Pancreas (tissue), 10 donors: Measurements from ENCODE around the gene IGF2. TPM values are rescaled to one million over a fixed set of nuclear protein-coding genes. Genes with fewer than 3 reads are reported as not detected.

ENCODE experiments used
- ATAC-seq, 4 donors: fragments of 200-7000 bp; cut with Tn5 transposase; one replicate each; pipeline versions ENCODE4 v1.8.0 to v1.9.1; 2020; ENCODE audit warnings: mild to moderate bottlenecking in 4 of 4, moderate library complexity in 4 of 4
- DNase-seq, 6 donors: peaks; one replicate each; pipeline ENCODE4 v3.0.0-alpha.2; 2020
- FAIRE-seq: peaks from 2 replicates; lab custom pipeline; 2012; peaks lifted over from hg19 to GRCh38; lab: Jason Lieb, UNC
- H3K27ac ChIP-seq, 4 donors: fragments of 200-600 bp; sonication (generic); 1 replicate in 3 of 4; 2 replicates in 1 of 4; pipeline versions ENCODE4 v1.5.0 to v1.8.0; 2020
- H3K27me3 ChIP-seq, 4 donors: fragments of 200-600 bp; one replicate each; pipeline ENCODE4 v1.8.0; 2021
- H3K36me3 ChIP-seq, 3 donors: fragments of 200-600 bp; sonication (generic) in 1 of 3; one replicate each; pipeline versions ENCODE4 v1.5.0 to v1.8.0; 2020 to 2021
- H3K4me1 ChIP-seq, 3 donors: fragments of 200-600 bp; one replicate each; pipeline ENCODE4 v1.8.0; 2021
- H3K4me3 ChIP-seq, 4 donors: fragments of 200-600 bp; sonication (generic) in 2 of 4; one replicate each; pipeline versions ENCODE4 v1.5.0 to v1.8.0; 2020 to 2021
- H3K9me3 ChIP-seq, 4 donors: fragments of 200-600 bp; one replicate each; pipeline ENCODE4 v1.8.0; 2021
- CTCF ChIP-seq, 4 donors: fragments of 200-600 bp; sonication (generic) in 3 of 4; IDR thresholded peaks; one replicate each; pipeline versions ENCODE4 v1.5.0 to v1.8.0; 2021; ENCODE audit warnings: antibody characterized with exemption in 4 of 4
- WGBS, 2 donors: extraction: QIAGEN DNeasy Blood & Tissue Kit; methylation state at CpG; one replicate each; pipeline ENCODE4 v1.1.7; 2013; 5-methylcytosine and 5-hydroxymethylcytosine counted together
- intact Hi-C, 3 donors: fragments of 100-400 bp; cut with DNase I; formaldehyde crosslinking; loops; one replicate each; pipeline versions ENCODE4 v1.11.1 to v1.14.2; 2022
- polyA plus RNA-seq, 2 donors: library from polyadenylated mRNA; stranded (reverse); fragments of 200-250 nt; gene quantifications; one replicate each; pipeline ENCODE4 v1.2.3, GENCODE V29; 2013
- total RNA-seq, 6 donors: library from RNA; stranded (reverse); fragmentation: NEBNext Ultra II Directional in 4 of 6; extraction: Animal tissue kit (Norgen Biotek cat#: 25700) in 4 of 6; gene quantifications; one replicate each; pipeline versions ENCODE4 v1.2.1 to v1.2.4, GENCODE V29; 2021 to 2023
- donor health status: healthy with polysubstance abuse.
- donor health status: DM: no; HTN: no; CAD: no; lungs with moderate emphysema.
- donor health status: DM: no; HTN: no; CAD: no.
- donor health status: control.
- donor health status: control.
- donor health status: Bipolar disorder and iron deficiency.
- donor health status: DM: yes; HTN: yes; CAD: no.
- donor health status: DM: no; HTN: no; CAD: no.
- donor health status: DM: no; HTN: no; CAD: no.
- donor health status: DM: yes; HTN: yes; CAD: no.

Gene IGF2
- total and polyA plus RNA-seq, 8 donors: 6.0 to 99.9 (median 21.5) TPM

GRCh38 chr11:2159536-2160413, 20.6 kb upstream of the IGF2 start:
- Histone ChIP-seq H3K27me3 (no peaks in the 10 kb centered on the region), H3K27ac (no peak overlapping the region), H3K4me1 (no peaks in the 10 kb centered on the region), H3K9me3 (no peaks in the 10 kb centered on the region), H3K4me3 (no peak overlapping the region), H3K36me3 (no peaks in the 10 kb centered on the region)
- FAIRE-seq (no peak), ATAC-seq (no peak), DNase-seq (no peak)
- intact Hi-C loops: loop anchor here in 2 of 3 donors (5.0 to 10.0 kb wide), 3 partner anchors 467 to 507 kb away; no protein-coding TSS in a partner anchor
- TF ChIP-seq CTCF (IDR thresholded peaks at IDR 0.05): no peak
- WGBS, 2 donors: 54 to 68% methylated on average over 28 to 36 of the region's 36 CpGs

GRCh38 chr11:2158966-2159365, 19.8 kb upstream of the IGF2 start:
- ATAC-seq: no peak

GRCh38 chr11:2158296-2158737, 19.1 kb upstream of the IGF2 start:
- Histone ChIP-seq H3K9me3 (no peaks in the 10 kb centered on the region), H3K36me3 (no peaks in the 10 kb centered on the region), H3K27ac (no peak overlapping the region), H3K27me3 (no peaks in the 10 kb centered on the region), H3K4me1 (no peaks in the 10 kb centered on the region), H3K4me3 (no peak overlapping the region)
- no peak for DNase-seq
- intact Hi-C loops: loop anchor here in 2 of 3 donors (5.0 to 10.0 kb wide), 3 partner anchors 466 to 506 kb away; no protein-coding TSS in a partner anchor
- no peak for ATAC-seq
- FAIRE-seq: no peak
- TF ChIP-seq CTCF (IDR thresholded peaks at IDR 0.05): no peak
- WGBS, 2 donors: 52 to 57% methylated on average over 11 to 13 of the region's 13 CpGs

More at GRCh38 chr11:2158966-2159365, 19.8 kb upstream of the IGF2 start:
- Histone ChIP-seq H3K27ac (no peak overlapping the region), H3K4me1 (no peaks in the 10 kb centered on the region), H3K4me3 (no peak overlapping the region), H3K27me3 (no peaks in the 10 kb centered on the region), H3K36me3 (no peaks in the 10 kb centered on the region), H3K9me3 (no peaks in the 10 kb centered on the region)
- no peak for DNase-seq
- intact Hi-C loops: loop anchor here in 2 of 3 donors (5.0 to 10.0 kb wide), 3 partner anchors 467 to 507 kb away; no protein-coding TSS in a partner anchor
- no peak for FAIRE-seq
- TF ChIP-seq CTCF (IDR thresholded peaks at IDR 0.05): no peak
- 61 to 69% methylated on average over 10 of the region's 10 CpGs for WGBS, 2 donors

GRCh38 chr11:2157294-2158040, 18.3 kb upstream of the IGF2 start:
- Histone ChIP-seq H3K36me3 (no peaks in the 10 kb centered on the region), H3K4me3 (no peak overlapping the region), H3K27me3 (no peaks in the 10 kb centered on the region), H3K27ac (no peak overlapping the region), H3K4me1 (no peaks in the 10 kb centered on the region), H3K9me3 (no peaks in the 10 kb centered on the region)
- ATAC-seq (no peak), FAIRE-seq (no peak), DNase-seq (no peak)
- TF ChIP-seq CTCF (IDR thresholded peaks at IDR 0.05): no peak
- intact Hi-C loops: loop anchor here in 2 of 3 donors (5.0 to 10.0 kb wide), 3 partner anchors 465 to 505 kb away; no protein-coding TSS in a partner anchor
- WGBS, 2 donors: 59 to 73% methylated on average over 15 to 18 of the region's 18 CpGs
